Erythroblast (primary cell): ENCODE data around the gene OSBP2.

Source experiments
- GATA1 ChIP-seq: IDR thresholded peaks from 2 replicates; pipeline ENCODE4 v1.6.1; 2011; ENCODE audit warnings: low read depth, mild to moderate bottlenecking, control low read depth, low read length, moderate library complexity
- POLR2A ChIP-seq: IDR thresholded peaks from 2 replicates; pipeline ENCODE4 v1.6.1; 2011; ENCODE audit warnings: mild to moderate bottlenecking, low read length

DNA sequence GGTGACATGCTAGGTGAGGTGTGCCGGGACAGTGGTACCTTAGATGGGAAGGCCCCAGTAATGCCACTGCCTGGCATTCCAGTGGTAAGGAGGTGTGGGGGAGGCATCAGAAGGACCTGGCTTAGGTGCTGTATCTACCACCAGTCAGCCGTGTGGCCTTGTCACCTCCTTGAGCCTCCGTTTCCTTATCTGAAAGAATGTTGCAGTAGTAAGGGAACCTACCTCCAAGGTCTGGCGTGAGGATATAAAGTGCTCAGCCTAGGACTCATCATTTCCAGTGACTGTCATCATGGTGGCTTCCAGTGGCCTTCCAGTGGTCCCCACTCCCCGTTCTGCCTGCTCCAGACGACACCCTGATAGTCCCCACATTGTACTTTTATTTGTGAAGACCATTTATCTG lies 20.2 kb upstream of the OSBP2 start:
- no peak for TF ChIP-seq POLR2A
- TF ChIP-seq GATA1 = no peak
